Stomach (tissue), 9 donors: Measurements from ENCODE around the gene SLC17A7. TPM values are rescaled to one million over a fixed set of nuclear protein-coding genes. Genes with fewer than 3 reads are reported as not detected.
"Not testable (repeated sequence)": the region's sequence is repeated elsewhere in the genome, so short reads cannot be mapped to it uniquely, and the experiment has no call there.

Source experiments
- DNase-seq, 2 donors: peaks; one replicate each; pipeline versions ENCODE4 v3.0.0 to v3.0.0-alpha.2; 2013 to 2019
- H3K27ac ChIP-seq, 5 donors: fragments of 200-600 bp in 4 of 5; sonication (generic) in 4 of 5; one replicate each; pipeline ENCODE4 v1.5.1; 2013 to 2019; ENCODE audit warnings: mild to moderate bottlenecking in 1 of 5, moderate library complexity in 1 of 5
- H3K27me3 ChIP-seq, 3 donors: fragments of 200-600 bp; sonication (generic); one replicate each; pipeline ENCODE4 v1.5.1; 2017 to 2019; ENCODE audit warnings: mixed run types in 1 of 3
- H3K36me3 ChIP-seq, 4 donors: fragments of 200-600 bp; sonication (generic); 1 replicate in 3 of 4; 2 replicates in 1 of 4; pipeline ENCODE4 v1.5.1; 2016 to 2019
- H3K4me1 ChIP-seq, 4 donors: fragments of 200-600 bp; sonication (generic); one replicate each; pipeline ENCODE4 v1.5.1; 2016 to 2019
- H3K4me3 ChIP-seq, 4 donors: fragments of 200-600 bp; sonication (generic) in 3 of 4; one replicate each; pipeline ENCODE4 v1.5.1; 2016 to 2019; ENCODE audit warnings: mild to moderate bottlenecking in 1 of 4
- H3K9me3 ChIP-seq, 4 donors: fragments of 200-600 bp; sonication (generic); one replicate each; pipeline ENCODE4 v1.5.1; 2016 to 2019
- EP300 ChIP-seq: sonication (generic); formaldehyde crosslinking; IDR thresholded peaks from one replicate; pipeline ENCODE4 v1.6.1; 2017; ENCODE audit warnings: antibody characterized with exemption
- POLR2A ChIP-seq, 4 donors: fragments of 450-650 bp; IDR thresholded peaks; one replicate each; pipeline ENCODE4 v1.6.1; 2016; ENCODE audit warnings: antibody characterized with exemption in 4 of 4, control low read depth in 2 of 4, mild to moderate bottlenecking in 1 of 4, moderate library complexity in 1 of 4
- POLR2AphosphoS5 ChIP-seq, 3 donors: sonication (generic); formaldehyde crosslinking; IDR thresholded peaks; one replicate each; pipeline ENCODE4 v1.6.1; 2016; ENCODE audit warnings: antibody characterized with exemption in 3 of 3
- WGBS, 5 donors: extraction: QIAGEN DNeasy Blood & Tissue Kit in 3 of 5; methylation state at CpG; one replicate each; pipeline versions ENCODE4 v1.1.5 to v1.1.7; 2013 to 2018; 5-methylcytosine and 5-hydroxymethylcytosine counted together
- intact Hi-C: fragments of 100-400 bp; cut with DNase I; formaldehyde crosslinking; loops from one replicate; pipeline ENCODE4 v1.15.1; 2023; ENCODE audit warnings: low total_unique reads
- polyA plus RNA-seq, 3 donors: library from polyadenylated mRNA; stranded (reverse); fragments of 200-250 nt; gene quantifications; one replicate each; pipeline ENCODE4 v1.2.3, GENCODE V29; 2013
- total RNA-seq, 5 donors: library from RNA; depleted of rRNA; stranded (reverse); fragments of >200 nt; gene quantifications; one replicate each; pipeline versions ENCODE4 v1.1.0 to v1.2.3, GENCODE V29; 2014 to 2016
- TF ChIP-seq, protein P1 (sequence below), 7 experiments: fragments of 450-650 bp in 4 of 7; fragments of 200-600 bp in 3 of 7; sonication (generic) in 3 of 7; IDR thresholded peaks; one replicate each; pipeline ENCODE4 v1.5.1; 2016 to 2019; ENCODE audit warnings: antibody characterized with exemption in 7 of 7, control low read depth in 2 of 7, mild to moderate bottlenecking in 1 of 7
- donor health status: healthy with polysubstance abuse.
- donor health status: Bipolar disorder and iron deficiency.
- donor health status: healthy.

SLC17A7 gene
- total and polyA plus RNA-seq, 8 donors = 0.25 to 2.0 (median 0.93) TPM; not detected in 2

DNA sequence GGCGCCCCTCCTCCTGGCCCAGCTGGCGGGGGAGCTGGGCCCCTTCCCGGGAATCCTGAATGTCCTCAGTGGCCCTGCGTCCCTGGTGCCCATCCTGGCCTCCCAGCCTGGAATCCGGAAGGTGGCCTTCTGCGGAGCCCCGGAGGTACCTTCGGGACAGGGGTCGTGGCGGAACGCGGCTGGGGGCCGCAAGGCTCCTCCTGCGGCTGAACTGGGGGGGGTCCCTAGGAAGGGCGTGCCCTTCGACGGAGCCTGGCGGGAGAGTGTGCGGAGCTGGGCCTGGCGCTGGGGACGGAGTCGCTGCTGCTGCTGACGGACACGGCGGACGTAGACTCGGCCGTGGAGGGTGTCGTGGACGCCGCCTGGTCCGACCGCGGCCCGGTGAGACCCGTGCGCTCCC is 20.3 kb upstream of the SLC17A7 start:
- DNase-seq = no peak
- Histone ChIP-seq H3K27ac (no peak overlapping the region), H3K36me3 (peaks cover 16 to 76% (median 61%) of the 10 kb centered on the region in 4 donors), H3K27me3 (no peaks in the 10 kb centered on the region), H3K9me3 (no peaks in the 10 kb centered on the region), H3K4me1 (peaks cover 0 to 23% (median 7%) of the 10 kb centered on the region in 4 donors), H3K4me3 (no peak overlapping the region)
- WGBS, 5 donors = 96 to 98% (median 98%) methylated on average over 20 to 37 of the region's 37 CpGs
- intact Hi-C loops = no loop called here
- TF ChIP-seq POLR2AphosphoS5 (IDR thresholded peaks at IDR 0.05) = no peak
- no peak for TF ChIP-seq EP300
- TF ChIP-seq, protein P1, sequence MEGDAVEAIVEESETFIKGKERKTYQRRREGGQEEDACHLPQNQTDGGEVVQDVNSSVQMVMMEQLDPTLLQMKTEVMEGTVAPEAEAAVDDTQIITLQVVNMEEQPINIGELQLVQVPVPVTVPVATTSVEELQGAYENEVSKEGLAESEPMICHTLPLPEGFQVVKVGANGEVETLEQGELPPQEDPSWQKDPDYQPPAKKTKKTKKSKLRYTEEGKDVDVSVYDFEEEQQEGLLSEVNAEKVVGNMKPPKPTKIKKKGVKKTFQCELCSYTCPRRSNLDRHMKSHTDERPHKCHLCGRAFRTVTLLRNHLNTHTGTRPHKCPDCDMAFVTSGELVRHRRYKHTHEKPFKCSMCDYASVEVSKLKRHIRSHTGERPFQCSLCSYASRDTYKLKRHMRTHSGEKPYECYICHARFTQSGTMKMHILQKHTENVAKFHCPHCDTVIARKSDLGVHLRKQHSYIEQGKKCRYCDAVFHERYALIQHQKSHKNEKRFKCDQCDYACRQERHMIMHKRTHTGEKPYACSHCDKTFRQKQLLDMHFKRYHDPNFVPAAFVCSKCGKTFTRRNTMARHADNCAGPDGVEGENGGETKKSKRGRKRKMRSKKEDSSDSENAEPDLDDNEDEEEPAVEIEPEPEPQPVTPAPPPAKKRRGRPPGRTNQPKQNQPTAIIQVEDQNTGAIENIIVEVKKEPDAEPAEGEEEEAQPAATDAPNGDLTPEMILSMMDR (IDR thresholded peaks at IDR 0.05) = no peak
- no peak for TF ChIP-seq POLR2A (IDR thresholded peaks at IDR 0.05)

DNA sequence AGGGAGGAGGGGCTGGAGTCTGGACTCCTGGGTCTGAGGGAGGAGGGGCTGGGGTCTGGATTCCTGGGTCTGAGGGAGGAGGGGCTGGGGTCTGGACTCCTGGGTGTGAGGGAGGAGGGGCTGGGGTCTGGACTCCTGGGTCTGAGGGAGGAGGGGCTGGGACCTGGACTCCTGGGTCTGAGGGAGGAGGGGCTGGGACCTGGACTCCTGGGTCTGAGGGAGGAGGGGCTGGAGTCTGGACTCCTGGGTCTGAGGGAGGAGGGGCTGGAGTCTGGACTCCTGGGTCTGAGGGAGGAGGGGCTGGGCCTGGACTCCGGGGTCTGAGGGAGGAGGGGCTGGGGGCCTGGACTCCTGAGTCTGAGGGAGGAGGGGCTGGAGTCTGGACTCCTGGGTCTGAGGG is 19.8 kb upstream of the SLC17A7 start:
- H3K27ac ChIP-seq, intact Hi-C loops, DNase-seq, H3K27me3 ChIP-seq, H3K4me3 ChIP-seq, H3K9me3 ChIP-seq: not testable (repeated sequence)
- H3K4me1 ChIP-seq = peaks cover 0 to 25% (median 7%) of the 10 kb centered on the region in 4 donors
- peaks cover 16 to 74% (median 57%) of the 10 kb centered on the region in 4 donors for H3K36me3 ChIP-seq
- 10% methylated on average over 1 of the region's 1 CpG; no CpG with 5 or more reads in 4 of the 5 donors for WGBS, 5 donors

DNA sequence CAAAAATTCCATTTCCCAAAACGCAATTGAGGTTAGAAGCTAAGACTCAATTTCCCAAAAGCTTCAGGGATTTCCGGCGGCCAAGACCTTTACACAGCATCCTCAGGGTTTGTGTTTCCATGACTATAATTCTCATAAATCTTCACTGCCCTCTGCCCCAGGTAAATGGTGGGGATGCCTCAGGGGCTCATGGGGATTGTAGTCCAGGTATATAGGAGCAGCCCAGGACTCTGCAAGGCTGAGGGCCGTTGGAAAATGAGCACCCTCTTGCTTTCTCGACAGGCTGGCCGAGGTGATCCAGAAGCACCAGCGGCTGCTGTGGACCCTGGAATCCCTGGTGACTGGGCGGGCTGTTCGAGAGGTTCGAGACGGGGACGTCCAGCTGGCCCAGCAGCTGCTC is 18.1 kb upstream of the SLC17A7 start:
- intact Hi-C loops = no loop called here
- no peak for DNase-seq
- Histone ChIP-seq H3K4me3 (no peak overlapping the region), H3K27me3 (no peaks in the 10 kb centered on the region), H3K4me1 (peaks cover 5 to 37% (median 12%) of the 10 kb centered on the region in 4 donors), H3K36me3 (peaks cover 10 to 56% (median 40%) of the 10 kb centered on the region in 4 donors), H3K27ac (no peak overlapping the region), H3K9me3 (no peaks in the 10 kb centered on the region)
- no peak for TF ChIP-seq POLR2AphosphoS5 (IDR thresholded peaks at IDR 0.05)
- TF ChIP-seq EP300 = no peak
- TF ChIP-seq, protein P1 (IDR thresholded peaks at IDR 0.05) = no peak
- WGBS, 5 donors = 88 to 96% (median 93%) methylated on average over 7 to 12 of the region's 12 CpGs

GRCh38 chr19:49458567-49458903 is 17.2 kb upstream of the SLC17A7 start:
- TF ChIP-seq, protein P1 (IDR thresholded peaks at IDR 0.05) = no peak
- TF ChIP-seq POLR2AphosphoS5 (IDR thresholded peaks at IDR 0.05) = no peak
- TF ChIP-seq POLR2A (IDR thresholded peaks at IDR 0.05) = no peak
- TF ChIP-seq EP300 = no peak
- Histone ChIP-seq H3K36me3 (peaks cover 6 to 48% (median 32%) of the 10 kb centered on the region in 4 donors), H3K27me3 (no peaks in the 10 kb centered on the region), H3K27ac (peak overlapping the region; percentile 58 to 97 (median 64)), H3K4me1 (peaks cover 9 to 45% (median 20%) of the 10 kb centered on the region in 4 donors), H3K9me3 (no peaks in the 10 kb centered on the region), H3K4me3 (no peak overlapping the region)
- 82 to 100% (median 88%) methylated on average over 3 to 5 of the region's 5 CpGs for WGBS, 5 donors
- DNase-seq = no peak
- intact Hi-C loops = no loop called here

- no peak for DNase-seq
- TF ChIP-seq POLR2AphosphoS5 (IDR thresholded peaks at IDR 0.05) (no peak), POLR2A (IDR thresholded peaks at IDR 0.05) (no peak), EP300 (no peak)
- TF ChIP-seq, protein P1 (IDR thresholded peaks at IDR 0.05) = no peak
- 65 to 84% (median 76%) methylated on average over 5 of the region's 5 CpGs for WGBS, 5 donors
- Histone ChIP-seq H3K4me1 (peaks cover 9 to 55% (median 27%) of the 10 kb centered on the region in 4 donors), H3K27me3 (no peaks in the 10 kb centered on the region), H3K36me3 (peaks cover 6 to 33% (median 21%) of the 10 kb centered on the region in 4 donors), H3K9me3 (no peaks in the 10 kb centered on the region), H3K4me3 (no peak overlapping the region), H3K27ac (peak overlapping the region; percentile 43 to 97 (median 77))
- intact Hi-C loops = no loop called here
Measured at GRCh38 chr19:49456326-49456725, 15.0 kb upstream of the SLC17A7 start.
